Activated CD8-positive, alpha-beta memory T cell treated with anti-CD3 and anti-CD28 coated beads for 48 hours (primary cell): Measurements from ENCODE around the gene FAM111A.
"Not testable (repeated sequence)": the region's sequence is repeated elsewhere in the genome, so short reads cannot be mapped to it uniquely, and the experiment has no call there.

Experiments used
- DNase-seq, 3 experiments: peaks; one replicate each; pipeline ENCODE4 v3.0.0-alpha.2; 2020; ENCODE audit warnings: low read depth in 2 of 3, low spot score in 2 of 3

The FAM111A gene, protein sequence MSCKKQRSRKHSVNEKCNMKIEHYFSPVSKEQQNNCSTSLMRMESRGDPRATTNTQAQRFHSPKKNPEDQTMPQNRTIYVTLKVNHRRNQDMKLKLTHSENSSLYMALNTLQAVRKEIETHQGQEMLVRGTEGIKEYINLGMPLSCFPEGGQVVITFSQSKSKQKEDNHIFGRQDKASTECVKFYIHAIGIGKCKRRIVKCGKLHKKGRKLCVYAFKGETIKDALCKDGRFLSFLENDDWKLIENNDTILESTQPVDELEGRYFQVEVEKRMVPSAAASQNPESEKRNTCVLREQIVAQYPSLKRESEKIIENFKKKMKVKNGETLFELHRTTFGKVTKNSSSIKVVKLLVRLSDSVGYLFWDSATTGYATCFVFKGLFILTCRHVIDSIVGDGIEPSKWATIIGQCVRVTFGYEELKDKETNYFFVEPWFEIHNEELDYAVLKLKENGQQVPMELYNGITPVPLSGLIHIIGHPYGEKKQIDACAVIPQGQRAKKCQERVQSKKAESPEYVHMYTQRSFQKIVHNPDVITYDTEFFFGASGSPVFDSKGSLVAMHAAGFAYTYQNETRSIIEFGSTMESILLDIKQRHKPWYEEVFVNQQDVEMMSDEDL

DNA sequence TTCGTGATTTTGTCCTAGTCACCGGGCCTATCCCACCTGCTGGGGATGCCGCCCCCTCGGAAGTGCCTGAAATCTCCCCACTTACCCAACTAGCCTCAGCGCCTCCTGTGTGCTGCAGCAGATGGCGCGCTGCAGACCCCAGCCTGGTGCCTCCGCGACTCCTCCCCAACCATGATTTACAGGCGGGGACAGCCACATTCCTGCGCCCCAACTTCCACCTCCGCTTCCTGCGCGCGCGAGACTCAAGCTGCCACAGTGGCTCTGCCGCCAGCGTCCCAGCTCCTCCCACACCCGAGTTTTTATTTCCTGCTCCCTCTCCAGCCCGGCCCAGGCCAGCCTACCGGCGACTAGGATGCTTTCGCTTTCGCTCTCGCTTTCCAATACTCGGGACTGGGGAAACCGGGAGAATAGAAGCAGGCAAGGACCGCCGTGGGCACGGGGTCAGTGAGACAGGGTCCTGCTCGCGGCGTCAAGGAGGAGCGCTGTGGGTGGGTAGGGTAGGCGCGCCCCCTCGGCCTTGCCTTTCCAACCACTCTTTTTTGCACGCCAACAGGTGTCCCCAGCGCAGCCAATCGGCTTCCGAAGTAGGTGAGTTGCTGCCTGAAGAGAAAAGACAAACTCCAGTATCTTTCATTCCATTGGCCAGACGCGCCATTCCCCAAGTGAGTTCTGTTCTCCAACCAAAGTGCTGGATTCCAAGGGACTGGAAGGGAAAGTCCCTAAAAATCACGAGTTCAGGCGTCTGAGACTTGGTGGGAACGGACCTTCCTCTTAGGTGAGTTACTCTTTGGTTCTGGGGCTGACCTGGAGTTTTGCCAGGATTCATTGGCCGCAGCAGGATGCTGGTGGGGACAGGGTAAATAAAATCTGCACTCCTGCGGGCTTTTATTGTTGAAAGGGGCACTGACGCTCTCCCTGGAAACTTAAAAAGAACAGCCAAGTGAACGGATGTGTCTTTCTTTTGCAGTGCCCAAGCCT lies at the start of gene FAM111A:
Gene FAM111A (plus strand): TSS at position 327 of the 978 bp plus-strand sequence. CDS start 6,017 bp downstream, outside the sequence.
- peak; percentile 55 to 69 (median 56) for DNase-seq

DNA sequence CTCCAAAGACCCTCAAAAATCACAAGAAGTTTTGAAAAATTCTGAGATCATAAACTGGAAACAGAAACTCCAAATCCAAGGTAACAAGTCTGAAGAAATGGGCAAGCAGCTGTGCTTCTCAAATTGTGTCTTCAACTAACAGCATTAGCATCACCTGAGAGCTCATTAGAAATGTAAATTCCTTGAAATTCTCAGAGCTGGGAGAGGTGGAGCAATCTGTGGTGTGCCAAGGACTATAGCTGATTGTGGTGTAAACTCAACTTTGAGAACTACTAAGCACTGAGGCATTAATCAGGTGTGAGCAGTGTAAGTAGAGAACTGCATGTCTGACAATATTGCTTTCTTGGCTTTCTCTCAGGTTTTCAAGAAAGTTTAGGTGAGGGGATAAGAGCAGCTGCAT lies 49.1 kb upstream of the FAM111A start:
- not testable (repeated sequence) for DNase-seq

DNA sequence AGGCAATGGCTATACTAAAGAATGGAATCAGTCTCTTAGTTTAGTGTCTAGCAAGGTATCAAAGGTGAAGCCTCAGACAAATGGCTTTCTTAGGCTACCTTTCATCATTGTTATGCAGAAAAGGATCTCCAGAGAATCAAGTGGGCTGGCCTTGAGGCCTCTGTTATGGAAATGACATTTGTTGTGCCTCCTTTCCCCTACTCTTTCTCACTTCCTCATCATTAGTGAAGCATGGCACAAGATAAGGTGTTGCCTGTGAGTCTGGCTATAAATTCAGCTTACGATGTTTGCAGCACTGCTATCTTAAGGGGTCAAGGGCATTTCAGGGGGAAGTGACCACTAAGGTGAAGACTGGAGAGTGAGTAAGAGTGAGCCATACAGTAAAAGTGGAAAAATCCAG lies 47.4 kb upstream of the FAM111A start:
- DNase-seq: not testable (repeated sequence)

DNA sequence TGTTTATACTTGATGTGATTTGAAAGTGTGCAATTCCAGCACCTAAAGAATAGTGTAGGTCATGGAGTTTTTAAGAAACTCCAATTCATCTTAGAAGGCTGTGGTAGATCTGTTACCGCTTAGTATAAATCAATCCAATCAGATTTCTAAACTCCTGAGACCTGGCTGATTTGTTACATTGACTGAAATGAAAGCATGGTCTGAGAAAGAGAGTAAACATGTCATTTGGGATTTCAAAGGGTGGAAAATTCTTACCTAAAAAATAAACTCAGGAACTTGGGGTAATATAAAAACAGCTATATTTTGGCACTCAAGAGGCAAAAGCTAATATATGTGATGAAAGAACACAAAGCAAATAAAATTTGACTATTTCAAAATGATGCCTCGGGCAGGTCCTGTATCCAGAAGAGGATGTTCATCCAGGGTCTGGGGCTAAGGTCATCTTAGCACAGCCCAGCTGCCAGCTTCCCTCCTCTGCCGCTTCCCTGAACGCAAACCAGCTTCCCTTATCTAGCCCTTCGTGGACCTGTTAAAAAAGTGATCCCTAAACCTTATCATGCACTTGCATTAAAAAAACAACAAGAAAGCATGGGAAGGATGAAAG lies 46.6 kb upstream of the FAM111A start:
- DNase-seq: not testable (repeated sequence)

DNA sequence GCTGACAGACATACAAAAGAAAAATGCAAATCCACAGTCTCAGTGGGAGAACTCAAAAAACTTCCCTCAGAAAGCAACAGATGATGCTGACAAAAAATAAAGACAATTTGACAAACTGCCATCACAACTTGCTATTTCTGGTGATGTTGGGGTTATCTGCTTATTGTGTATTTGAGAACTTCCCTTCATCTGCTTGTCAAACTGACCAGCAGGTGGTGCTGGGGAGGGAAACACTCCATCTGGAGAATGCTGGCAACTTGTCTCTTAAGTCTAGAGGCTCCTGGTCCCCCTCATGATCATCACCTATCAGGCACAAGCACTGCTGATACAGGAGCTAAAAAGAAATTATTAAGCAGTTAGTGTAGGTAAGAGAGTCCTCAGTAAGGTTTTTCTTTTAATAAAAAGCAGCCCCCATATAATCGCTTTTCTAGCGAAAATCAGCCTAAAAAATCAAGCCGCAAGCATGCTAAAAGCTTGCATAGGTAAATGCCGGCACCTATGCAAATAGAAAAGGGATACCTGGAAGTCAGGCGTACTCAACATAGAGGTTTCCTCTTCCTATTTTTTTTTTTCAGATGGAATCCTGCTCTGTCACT lies 45.4 kb upstream of the FAM111A start:
- DNase-seq: peak in 1 of 3 experiments; percentile 17

DNA sequence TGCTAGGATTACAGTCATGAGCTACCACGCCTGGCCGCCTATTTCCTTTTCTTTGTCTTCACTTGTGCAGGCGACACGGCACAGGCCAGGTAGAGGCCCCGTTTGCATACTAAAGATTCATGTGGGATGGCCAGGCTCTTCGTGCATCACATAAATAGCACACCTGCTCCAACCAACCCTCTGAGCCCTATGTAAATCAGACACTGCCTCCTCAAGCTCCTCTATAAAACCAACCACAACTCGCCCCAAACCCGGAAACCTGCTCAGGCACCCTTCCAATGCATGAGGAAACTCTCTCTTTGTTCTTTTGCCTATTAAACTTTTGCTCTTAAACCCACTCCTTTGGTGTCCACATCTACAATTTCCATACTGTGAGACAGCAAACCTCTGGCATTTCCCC lies 44.7 kb upstream of the FAM111A start:
- not testable (repeated sequence) for DNase-seq

DNA sequence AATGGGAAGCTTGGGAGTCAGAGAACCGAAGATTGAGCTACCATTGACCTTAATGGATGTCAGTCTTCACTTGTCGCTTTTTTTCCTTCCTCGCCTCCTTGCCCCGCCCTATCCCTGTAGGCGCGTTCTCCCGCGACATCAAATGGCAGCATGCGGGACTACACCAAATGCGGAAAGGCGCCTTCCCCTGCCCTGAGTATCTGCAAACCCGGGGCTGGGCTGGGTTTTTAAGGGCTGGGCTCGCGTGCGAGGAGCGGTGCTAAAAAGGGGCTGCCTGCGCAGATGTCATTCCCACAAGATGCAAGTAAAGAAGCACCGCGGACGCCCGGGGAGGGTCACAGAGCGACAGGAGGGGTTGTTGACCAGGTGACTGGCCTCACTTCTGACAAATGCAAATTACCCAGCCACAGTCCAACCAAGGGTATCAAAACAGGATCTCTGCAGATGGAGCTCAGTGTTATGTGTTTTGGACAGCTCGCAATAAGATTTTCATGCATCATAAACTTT lies 40.3 kb upstream of the FAM111A start:
- DNase-seq: peak; percentile 24 to 35 (median 29)

DNA sequence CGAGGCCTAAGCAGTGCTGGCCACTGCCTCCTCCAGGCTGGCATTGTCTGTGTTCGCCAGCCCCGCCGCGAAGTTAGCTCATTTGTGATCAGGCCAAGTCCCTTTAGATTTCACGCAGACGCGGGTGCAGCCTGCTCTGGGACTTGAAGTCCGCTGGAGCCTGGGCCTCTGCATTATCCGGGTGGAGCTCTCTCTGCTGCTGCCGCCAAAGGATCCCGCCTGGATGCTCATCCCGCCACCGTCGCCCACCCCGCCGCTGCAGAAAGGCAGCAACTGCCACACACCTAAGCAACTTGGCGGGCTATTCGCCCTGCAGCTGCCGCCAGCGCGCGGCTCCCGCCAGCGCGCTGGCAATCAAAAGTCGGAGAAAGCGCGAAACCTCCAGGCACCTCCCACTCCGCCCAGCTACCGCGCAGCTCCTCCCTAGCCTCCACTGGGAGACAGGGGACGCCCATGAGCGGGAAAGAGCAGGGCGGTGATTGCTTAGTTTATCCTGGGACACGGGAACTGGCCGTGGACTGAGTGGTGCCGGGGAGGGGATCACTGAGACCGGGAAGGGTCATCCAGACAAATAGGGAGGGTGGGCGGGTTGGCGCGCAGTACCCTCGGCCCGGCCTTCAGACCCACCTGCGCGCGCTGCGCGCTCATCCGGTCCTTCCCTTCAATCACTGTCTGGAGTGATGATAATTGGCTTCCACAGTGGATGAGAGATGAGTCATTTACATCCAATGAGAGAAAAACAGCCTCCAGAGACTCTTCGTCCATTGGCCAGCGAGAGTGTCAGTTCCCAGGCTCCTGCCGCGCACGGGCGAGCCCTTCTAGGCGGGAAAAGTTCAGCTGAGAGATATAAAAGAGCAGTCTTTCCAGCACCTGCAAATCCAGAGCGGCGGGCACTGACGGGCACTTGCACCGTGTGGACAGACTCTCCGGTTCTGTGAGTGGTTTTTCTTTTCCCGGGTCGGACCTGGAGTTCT lies 36.0 kb upstream of the FAM111A start, which contains the start of gene FAM111B:
Gene FAM111B (plus strand): TSS at position 875 of the 974 bp plus-strand sequence. CDS start 2,389 bp downstream, outside the sequence.
- DNase-seq: peak; percentile 34 to 43 (median 36)

DNA sequence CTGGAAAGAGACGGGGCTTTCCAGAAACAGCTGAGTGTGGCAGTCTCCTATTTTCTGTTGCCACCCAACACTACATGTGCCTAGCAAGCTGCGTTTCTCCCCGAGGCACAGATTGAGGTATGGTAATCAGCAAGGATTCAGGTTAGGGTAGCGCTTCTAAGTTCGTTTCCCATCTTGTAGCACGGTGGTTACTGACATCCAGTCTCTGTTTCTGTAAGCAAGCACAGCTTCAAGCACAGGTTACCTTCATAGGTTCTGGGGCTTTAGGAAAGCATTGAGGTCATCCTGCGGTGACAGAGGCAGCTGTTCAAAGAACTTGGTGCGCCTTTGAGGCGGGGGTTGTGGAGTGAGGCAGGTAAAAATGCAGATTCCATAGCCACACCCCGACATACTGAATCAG lies 34.9 kb upstream of the FAM111A start:
- not testable (repeated sequence) for DNase-seq

DNA sequence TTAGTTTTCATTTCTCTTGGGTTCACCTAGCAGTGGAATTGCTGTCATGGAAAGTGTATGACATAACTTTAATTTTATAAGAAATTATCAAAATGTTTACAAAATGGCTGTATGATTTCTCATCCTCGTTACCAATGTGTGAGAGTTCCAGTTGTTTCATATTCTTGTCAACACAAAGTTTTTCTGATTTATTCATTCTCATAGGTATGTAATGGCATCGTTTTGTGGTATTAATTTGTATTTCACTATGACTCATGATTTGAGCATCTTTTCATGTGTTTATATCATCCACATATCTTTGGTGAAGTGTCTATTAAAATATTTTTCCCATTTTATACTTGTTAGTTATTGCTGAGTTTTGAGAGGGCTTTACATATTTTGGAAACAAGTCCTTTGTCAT lies 30.2 kb upstream of the FAM111A start:
- DNase-seq: no peak

DNA sequence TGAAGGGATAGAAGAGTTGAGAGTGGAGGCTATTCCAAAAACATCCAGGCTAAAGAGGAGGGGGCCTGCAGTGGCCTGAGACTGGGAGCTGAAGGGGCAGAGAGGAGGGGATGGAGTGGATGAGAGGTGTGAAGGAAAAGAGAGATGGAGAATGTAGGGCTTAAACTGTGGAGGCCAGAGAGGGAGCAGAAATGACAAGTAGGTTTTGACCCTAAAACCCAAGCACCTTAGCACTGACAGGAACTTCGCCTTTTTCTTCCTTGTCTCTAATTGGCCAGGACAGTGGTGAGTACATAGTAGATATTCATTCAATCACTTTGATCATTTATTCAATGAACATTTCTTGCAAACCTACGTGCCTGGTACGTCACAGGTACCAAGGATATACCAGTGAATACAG lies 28.3 kb upstream of the FAM111A start:
- DNase-seq: no peak

DNA sequence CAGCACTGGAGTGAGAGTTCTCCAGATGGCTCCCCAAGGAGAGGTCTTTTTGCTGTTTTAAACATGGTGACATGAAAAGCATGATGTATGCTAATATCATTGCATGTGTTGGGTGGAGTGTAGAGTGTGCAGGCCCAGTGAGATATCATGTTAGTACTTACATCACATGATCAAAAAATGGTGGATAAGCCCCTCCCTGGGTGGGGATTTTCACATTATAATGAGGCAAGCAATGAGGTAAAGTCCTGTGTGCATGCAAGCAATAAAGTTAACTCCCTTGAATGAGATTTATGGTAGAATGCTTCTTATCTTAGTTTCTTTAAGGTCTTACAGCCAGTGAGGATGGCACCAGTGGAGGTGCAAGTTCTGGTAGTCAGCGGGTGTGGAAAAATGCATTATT lies 27.1 kb upstream of the FAM111A start:
- DNase-seq: no peak

DNA sequence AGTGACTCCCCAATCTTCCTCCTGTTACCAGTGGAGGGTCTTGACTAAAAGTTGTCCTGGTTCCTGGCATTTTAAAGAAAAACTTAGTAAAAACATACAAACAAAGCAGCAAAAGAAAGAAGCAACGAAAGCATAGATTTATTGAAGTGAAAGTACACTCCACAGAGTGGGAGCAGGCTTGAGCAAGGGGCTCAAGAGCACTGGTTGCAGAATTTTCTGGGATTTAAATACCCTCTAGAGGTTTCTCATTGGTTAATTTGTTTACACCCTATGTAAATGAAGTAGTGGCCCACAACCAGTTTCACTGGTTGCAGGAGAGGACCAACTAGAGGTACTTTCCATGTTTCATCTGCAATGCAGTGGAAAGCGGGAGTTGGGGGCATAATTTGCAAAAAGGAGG lies 24.9 kb upstream of the FAM111A start:
- DNase-seq: no peak

DNA sequence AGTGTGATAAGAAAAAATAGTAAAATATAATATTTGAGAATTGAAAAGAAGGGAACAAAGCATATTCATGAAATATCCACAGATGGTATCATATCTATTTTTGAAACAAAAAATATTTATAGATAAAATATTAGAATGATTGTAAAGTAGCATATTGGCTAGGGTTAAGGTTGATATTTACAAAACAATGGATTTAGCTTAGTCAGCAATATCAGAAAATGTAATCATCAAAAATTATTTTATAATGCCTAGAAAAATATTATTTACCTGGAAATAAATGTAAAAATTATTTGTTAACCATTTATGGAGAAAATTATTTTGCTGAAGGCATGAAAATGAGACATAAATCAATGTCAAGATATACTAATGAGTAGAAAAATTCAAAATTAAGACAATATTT lies 22.8 kb upstream of the FAM111A start:
- no peak for DNase-seq

DNA sequence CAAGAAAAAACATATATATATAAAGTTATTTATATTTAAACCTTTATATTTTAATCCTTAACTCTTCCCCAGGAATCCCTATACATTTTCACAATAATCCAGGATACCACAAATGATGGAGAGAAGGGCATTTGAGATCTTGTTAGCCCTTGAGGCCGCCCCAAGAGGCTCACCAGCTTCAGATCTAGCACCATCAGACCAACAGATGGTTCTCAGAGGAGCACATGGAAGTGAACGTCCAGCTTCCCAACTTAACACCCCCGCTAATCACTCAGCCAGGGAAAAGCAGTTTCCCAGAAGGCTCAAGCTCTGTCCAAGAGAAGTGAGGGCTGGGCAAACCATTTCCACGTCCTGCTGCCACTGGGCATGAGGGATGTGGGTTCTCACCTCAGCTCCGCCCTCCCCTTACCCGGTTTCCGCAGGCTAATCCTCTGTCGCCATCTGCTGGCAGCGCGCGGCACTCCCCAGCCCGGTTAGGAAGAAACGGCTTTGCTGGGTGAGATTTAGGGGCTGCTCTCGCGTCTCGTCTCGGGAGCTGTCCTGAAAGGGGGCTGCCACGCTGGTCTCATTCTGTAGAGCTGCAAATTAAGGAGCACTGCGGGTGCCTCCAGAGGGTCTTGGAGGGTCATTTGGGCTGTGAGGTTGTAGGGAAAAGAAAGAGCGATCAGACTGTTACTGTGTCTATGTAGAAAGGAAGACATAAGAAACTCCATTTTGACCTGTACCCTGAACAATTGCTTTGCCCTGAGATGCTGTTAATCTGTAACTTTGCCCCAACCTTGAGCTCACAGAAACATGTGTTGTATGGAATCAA lies 6.8 kb upstream of the FAM111A start:
- DNase-seq: peak; percentile 69 to 89 (median 83)

DNA sequence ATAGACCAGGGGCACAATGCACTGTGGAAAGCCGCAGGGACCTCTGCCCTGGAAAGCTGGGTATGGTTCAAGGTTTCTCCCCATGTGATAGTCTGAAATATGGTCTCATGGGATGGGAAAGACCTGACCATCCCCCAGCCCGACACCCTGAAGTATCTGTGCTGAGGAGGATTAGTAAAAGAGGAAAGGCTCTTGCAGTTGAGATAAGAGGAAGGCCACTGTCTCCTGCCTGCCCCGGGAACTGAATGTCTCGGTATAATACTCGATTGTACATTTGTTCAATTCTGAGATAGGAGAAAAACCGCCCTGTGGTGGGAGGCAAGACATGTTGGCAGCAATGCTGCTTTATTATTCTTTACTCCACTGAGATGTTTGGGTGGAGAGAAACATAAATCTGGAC lies 6.1 kb upstream of the FAM111A start:
- not testable (repeated sequence) for DNase-seq

DNA sequence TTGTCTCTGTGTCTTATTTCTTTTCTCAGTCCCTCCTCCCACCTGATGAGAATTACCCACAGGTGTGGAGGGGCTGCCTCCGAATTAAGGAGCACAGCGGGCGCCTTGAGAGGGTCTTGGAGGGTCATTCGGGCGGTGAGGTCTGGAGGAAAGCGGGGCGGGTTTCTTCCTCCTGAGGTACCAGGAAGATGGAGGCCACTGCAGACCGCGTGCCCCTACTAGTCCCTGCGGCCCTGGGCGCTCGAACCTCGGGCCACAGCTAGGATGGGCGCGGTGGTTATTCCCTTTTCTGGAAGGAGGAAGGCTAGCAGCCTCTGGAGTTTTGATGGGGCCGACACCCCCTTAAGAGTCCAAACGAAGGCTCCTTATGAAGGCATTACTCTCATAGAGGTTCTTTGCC lies 5.5 kb upstream of the FAM111A start:
- DNase-seq: no peak

DNA sequence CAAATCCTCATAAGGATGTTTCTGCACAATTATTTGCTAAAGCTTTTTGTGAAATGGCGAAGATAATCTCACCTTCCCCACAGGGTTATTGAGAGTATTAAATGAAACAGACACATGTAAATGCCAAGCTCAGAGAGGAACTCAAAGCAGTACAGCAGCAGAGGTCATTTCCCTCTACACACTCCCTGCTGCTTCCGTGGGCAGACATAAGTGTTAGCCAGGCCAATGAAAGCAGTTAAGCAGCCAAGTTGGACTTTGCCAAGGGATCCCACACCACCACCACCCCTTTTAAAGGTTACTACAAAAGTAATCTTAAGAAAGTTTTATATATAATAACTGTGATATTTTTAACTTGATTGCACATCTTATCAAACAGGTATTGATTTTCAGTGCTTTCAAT lies 4.0 kb upstream of the FAM111A start:
- no peak for DNase-seq
